SKM-1 treated with dmso at 0.1 percent for 144 hours (cell line): ENCODE measurements around the gene SLC4A3.
"Not testable (repeated sequence)": the region's sequence is repeated elsewhere in the genome, so short reads cannot be mapped to it uniquely, and the experiment has no call there.

Experiments used
- DNase-seq: peaks from one replicate; lab custom pipeline; 2025; ENCODE audit not compliant: unreplicated experiment; lab: John Stamatoyannopoulos, UW

Gene SLC4A3

DNA sequence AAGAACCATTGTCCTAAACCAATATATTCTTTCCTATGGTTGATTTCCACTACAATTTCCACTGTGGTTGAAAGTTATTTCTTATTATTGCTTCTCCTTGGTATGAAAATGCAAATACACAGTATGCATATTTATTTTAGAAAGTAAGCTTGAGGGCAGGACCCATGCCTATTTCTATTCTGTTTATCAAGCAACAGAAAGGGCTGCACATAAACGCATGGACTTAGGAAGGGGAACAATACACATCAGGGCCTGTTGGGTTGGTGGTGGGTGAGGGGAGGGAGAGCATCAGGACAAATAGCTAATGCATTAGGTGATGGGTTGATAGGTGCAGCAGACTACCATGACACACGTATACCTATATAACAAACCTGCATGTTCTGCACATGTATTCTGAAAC is 20.7 kb downstream of the SLC4A3 start:
- no peak for DNase-seq

DNA sequence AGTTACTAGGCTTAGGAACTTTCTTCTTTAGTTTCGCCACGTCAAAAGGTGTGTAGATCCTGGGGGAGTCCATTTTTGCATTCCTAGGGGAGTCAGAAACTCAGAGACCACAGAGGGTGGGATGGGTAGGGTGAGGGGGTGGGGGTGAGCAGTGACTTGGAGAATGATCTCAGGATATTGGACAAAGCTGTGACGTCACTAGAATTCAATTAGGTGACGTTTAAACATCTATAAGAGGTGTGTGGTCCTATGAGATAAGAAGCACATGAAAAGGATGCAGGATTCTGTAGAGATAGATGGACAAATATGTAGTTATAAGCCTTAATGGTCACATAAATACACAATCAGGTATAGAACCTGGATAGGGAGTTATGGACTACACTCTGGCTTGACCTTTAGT is 21.5 kb downstream of the SLC4A3 start:
- no peak for DNase-seq

- DNase-seq = no peak
Measured at GRCh38 chr2:219650426-219651248, 23.2 kb downstream of the SLC4A3 start.

DNA sequence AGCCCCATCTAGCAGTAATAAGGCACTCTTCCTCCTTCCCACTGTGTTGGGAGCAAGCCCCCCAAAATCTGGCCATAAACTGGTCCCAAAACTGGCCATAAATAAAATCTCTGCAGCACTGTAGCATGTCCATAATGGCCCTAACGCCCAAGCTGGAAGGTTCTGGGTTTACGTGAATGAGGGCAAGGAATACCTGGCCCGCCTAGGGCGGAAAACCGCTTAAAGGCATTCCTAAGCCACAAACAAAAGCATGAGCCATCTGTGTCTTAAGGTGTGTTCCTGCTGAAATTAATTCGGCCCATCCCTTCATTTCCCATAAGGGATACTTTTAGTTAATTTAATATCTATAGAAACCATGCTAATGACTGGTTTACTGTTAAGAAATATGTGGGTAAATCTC is 24.2 kb downstream of the SLC4A3 start:
- not testable (repeated sequence) for DNase-seq

DNA sequence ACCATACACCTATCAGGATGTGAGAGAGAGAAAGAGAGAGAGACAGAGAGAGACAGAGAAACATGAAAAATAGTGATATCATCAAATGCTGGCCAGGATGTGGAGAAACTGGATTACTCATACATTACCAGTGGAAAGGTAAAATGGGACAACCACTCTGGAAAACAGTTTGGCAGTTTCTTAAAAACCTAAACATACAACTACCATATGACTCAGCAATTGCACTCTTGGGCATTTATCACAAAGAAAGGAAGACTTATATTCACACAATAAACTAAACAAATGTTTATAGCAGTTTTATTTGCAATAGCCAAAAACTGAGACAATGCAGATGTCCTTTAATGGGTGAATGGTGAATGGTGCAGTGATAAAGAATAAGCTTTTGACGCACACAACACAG is 29.1 kb downstream of the SLC4A3 start:
- DNase-seq = no peak

- no peak for DNase-seq
Measured at GRCh38 chr2:219658196-219658846, 30.9 kb downstream of the SLC4A3 start.

GRCh38 chr2:219658874-219659273 is 31.4 kb downstream of the SLC4A3 start:
- no peak for DNase-seq

GRCh38 chr2:219661197-219661954 is 33.9 kb downstream of the SLC4A3 start:
- DNase-seq = no peak

DNA sequence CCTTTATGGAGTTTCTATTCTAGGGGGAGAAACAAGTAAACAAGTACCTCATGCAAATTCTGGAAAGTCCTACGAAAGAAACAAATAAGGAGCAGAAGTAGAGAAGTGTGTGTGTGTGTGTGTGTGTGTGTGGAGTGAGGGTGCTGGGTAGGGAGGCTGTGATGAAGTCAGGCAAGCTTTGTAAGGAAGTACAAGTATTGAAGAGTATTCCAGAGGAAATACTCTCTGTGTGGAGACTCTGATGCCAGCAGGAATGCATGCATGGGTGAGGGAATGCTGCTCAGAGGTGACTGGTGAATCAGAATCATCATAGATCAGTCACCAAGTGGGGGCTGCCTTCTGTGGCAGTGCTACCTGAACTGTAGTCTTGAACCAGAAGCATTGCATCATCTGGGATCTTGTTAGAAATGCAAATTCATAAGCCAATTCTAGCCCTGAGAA is 34.5 kb downstream of the SLC4A3 start:
- DNase-seq = no peak

- DNase-seq = no peak
Measured at GRCh38 chr2:219662566-219662965, 35.1 kb downstream of the SLC4A3 start.

- DNase-seq = no peak
Measured at GRCh38 chr2:219663116-219663762, 35.8 kb downstream of the SLC4A3 start.

DNA sequence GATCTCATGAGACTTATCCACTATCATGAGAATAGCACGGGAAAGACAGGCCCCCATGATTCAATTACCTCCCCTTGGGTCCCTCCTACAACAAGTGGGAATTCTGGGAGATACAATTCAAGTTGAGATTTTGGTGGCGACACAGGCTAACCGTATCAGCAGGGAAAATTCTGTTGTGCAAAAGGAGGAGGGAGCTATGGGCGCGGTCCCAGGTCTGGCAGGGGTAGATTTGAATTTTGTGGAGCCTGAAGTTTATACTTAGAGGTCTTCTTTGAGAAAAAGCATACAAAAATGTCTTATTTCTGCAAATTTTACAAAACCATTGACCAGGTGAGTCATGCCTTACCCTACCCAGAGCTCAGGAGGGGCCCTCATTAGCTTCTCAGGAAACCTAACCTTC is 36.6 kb downstream of the SLC4A3 start:
- DNase-seq = no peak

GRCh38 chr2:219664944-219665343 is 37.5 kb downstream of the SLC4A3 start:
- no peak for DNase-seq

GRCh38 chr2:219665926-219666325 is 38.5 kb downstream of the SLC4A3 start:
- no peak for DNase-seq

GRCh38 chr2:219668316-219668715 is 40.9 kb downstream of the SLC4A3 start:
- DNase-seq = no peak

DNA sequence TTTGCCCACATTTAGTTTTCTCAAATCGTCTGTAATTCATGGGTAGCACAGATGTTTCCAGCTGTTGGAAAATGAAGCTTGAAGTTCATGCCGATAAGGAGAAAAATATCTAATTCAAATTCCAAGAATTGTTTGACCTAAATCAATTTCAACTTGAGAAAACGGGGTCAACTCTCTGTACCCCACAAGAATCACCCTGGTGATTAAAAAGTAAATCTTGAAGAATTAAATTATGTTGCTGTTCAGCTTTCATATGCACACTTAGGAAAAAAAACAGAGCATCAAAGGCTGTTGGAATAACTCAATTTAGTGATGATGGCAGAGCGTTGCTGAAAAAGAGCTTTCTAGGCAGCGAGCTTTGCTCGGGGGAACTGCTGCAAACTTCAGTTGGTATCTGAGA is 43.0 kb downstream of the SLC4A3 start:
- no peak for DNase-seq

DNA sequence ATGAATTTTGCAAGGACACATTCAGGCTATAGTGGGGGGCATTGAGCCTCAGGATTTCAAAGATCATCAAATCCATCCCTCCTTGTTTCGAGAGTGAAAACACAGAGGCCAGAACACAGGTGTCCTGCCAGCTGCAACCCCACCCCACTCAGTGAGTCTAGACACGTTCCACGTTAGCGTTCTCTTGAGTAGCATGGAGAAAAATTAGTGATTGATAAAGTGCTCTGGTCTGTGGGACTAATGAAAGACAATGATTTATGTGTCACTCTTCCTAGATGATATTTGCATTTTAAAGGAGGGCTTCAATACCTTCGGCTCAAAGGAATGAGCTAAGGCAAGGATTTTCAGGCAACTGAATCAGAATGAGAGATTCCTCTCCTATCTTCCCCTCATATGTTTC is 43.8 kb downstream of the SLC4A3 start:
- no peak for DNase-seq

DNA sequence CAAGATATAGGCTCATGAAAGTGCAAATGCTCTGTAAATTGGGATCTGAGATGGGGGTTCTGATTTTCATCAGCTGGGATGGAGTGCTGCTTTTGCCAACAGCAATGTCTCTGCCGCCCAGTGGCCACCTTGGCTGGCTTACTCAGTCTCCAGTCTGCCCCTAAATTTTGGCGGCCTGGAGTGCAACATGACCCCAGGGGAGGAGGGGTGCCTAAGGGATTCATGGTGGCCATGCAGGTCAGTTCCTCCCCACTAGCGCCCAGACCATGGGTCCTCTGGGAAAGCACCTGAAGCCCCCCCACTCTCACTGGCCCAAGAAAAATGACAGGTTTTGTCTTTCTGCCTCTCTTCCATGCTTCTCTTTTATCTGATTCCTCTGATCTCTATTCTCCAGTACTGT is 45.0 kb downstream of the SLC4A3 start:
- DNase-seq = no peak

DNA sequence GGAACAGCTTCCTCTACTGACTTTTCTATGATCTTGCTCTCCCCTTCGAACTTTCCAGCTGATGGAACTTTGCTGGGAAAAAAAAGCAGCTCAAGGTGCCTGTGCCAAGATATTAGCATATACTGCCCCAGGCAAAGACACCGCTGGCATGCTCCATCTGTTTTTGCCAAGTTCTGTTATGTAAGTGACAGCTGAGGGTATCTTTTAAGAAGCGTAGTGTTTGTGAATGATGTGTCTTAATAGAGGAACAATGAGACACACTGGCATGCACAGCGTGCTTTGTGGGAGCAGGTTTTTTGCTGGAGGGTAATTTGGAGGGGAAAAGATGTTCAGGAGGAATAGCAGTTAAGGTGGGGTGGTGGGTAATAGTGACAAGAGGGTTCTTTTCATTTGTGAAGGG is 47.8 kb downstream of the SLC4A3 start:
- DNase-seq = no peak

- DNase-seq = no peak
Measured at GRCh38 chr2:219676586-219676985, 49.2 kb downstream of the SLC4A3 start.

DNA sequence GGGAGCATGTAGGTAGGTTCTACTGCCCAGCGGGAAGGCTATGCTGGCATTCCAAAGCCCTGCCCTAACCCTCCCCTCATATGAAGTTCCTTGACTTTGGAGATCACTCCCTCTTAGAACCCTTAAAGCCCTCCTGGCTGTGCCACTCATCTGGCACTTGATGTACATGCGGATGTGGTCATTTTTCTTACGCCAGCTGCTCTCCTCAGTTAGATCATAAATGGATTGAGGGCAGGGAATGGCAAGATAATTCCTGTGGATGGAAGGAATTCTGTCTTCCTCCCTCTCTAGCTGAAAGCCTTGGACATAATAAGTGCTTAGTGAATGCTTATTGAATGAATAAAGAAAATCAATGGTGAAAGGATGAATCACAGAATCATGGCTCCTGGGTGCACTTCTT is 51.6 kb downstream of the SLC4A3 start:
- DNase-seq = no peak
